ENCODE results near the gene ZNF142.

GRCh38 chr2:218648787-218649100, 10.7 kb downstream of the ZNF142 start:
- no peak for TF ChIP-seq MAFK (IDR thresholded peaks at IDR 0.05; ENCODE audit: low read depth, low read length)
- TF ChIP-seq CTCF (conservative IDR thresholded peaks at IDR 0.05; ENCODE audit: low read depth, low read length): no peak
- no peak for TF ChIP-seq SMC3 (IDR thresholded peaks at IDR 0.05; ENCODE audit: low read depth, low read length)
- TF ChIP-seq MXI1 (IDR thresholded peaks at IDR 0.05; ENCODE audit: borderline replicate concordance, low read depth, low read length): no peak
- TF ChIP-seq POLR2A (IDR thresholded peaks at IDR 0.05; ENCODE audit: low read depth, low read length): no peak
- no peak for TF ChIP-seq CEBPB (IDR thresholded peaks at IDR 0.05; ENCODE audit: low read depth, low read length)
- TF ChIP-seq, protein P1, sequence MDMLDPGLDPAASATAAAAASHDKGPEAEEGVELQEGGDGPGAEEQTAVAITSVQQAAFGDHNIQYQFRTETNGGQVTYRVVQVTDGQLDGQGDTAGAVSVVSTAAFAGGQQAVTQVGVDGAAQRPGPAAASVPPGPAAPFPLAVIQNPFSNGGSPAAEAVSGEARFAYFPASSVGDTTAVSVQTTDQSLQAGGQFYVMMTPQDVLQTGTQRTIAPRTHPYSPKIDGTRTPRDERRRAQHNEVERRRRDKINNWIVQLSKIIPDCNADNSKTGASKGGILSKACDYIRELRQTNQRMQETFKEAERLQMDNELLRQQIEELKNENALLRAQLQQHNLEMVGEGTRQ (IDR thresholded peaks at IDR 0.05; ENCODE audit: low read depth, low read length): no peak
- TF ChIP-seq ELK1 (IDR thresholded peaks at IDR 0.05; ENCODE audit: borderline replicate concordance, low read depth, low read length): no peak
- no peak for TF ChIP-seq RAD21 (IDR thresholded peaks at IDR 0.05; ENCODE audit: low read length)
- no peak for TF ChIP-seq RCOR1 (IDR thresholded peaks at IDR 0.05; ENCODE audit: insufficient replicate concordance, low read length)
- no peak for TF ChIP-seq FOS (IDR thresholded peaks at IDR 0.05; ENCODE audit: low read depth, low read length)
- no peak for TF ChIP-seq MAZ (IDR thresholded peaks at IDR 0.05; ENCODE audit: borderline replicate concordance, low read depth, low read length)
- no peak for TF ChIP-seq BHLHE40 (IDR thresholded peaks at IDR 0.05; ENCODE audit: low read depth, low read length)
